NB4 (cell line): ENCODE results near the gene TELO2.

ENCODE experiments used
- CTCF ChIP-seq: IDR thresholded peaks from one replicate; pipeline ENCODE4 v1.5.1; 2012; ENCODE audit warnings: low read depth, low read length
- MAX ChIP-seq: IDR thresholded peaks from 2 replicates; pipeline ENCODE4 v1.6.1; 2011; ENCODE audit warnings: low read depth, low read length
- MYC ChIP-seq: IDR thresholded peaks from 2 replicates; pipeline ENCODE4 v1.6.1; 2011; ENCODE audit warnings: low read depth, low read length
- POLR2A ChIP-seq: IDR thresholded peaks from 2 replicates; pipeline ENCODE4 v1.6.1; 2011; ENCODE audit warnings: mild to moderate bottlenecking; ENCODE audit not compliant: insufficient read length; ENCODE audit errors: extremely low read depth

DNA sequence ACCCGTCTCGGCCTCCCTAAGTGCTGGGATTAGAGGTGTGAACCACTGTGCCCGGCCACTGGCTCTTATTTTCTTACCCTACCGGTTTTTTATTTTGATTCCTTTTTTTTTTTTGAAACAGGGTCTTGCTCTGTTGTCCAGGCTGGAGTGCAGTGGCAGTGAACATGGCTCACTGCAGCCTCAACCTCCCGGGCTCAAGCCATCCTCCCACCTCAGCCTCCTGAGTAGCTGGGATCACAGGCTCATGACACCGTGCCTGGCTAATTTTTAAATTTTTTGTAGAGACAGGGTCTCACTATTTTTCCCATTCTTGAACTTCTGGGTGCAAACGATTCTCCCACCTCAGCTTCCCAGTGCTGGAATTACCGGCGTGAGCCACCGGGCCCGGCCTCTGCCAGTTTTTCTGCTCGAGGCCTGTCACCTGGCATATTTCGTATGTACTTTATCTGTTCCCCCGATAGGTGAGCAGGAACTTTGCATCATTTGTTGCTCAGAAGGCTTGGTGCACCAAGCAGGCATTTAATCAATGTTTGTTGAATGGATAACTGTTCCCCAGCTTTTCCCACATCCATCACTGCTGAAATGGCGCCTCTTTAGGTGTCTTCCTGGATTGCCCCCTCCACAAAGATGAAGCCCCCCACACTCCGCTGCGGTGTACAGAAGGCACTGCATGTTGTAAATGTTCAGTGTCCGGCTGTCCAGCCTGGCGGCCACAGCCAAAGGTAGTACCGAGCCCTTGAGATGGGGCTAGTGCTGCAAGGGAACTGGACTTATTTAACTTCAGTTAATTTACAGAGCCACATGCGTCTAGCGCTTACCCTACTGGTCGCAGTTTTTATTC is 858 bp upstream of the TELO2 start:
- TF ChIP-seq CTCF, result no peak
- TF ChIP-seq MAX, result no peak
- peak; percentile 4 for TF ChIP-seq POLR2A
- no peak for TF ChIP-seq MYC
